Measurements from ENCODE around the gene ANP32A.

The ANP32A gene

GRCh38 chr15:68739390-68740080 is 81.2 kb downstream of the ANP32A start:
- no peak for DNase-seq

GRCh38 chr15:68735610-68736009 is 85.1 kb downstream of the ANP32A start:
- no peak for DNase-seq

GRCh38 chr15:68734881-68735280 is 85.8 kb downstream of the ANP32A start:
- DNase-seq, result no peak

- no peak for DNase-seq
Observed at GRCh38 chr15:68734352-68734751, 86.3 kb downstream of the ANP32A start.

- no peak for DNase-seq
Observed at GRCh38 chr15:68733666-68734065, 87.0 kb downstream of the ANP32A start.

- no peak for DNase-seq
Observed at GRCh38 chr15:68732451-68732850, 88.2 kb downstream of the ANP32A start.

- no peak for DNase-seq
Observed at GRCh38 chr15:68730976-68731897, 89.5 kb downstream of the ANP32A start.

GRCh38 chr15:68730471-68730919 is 90.2 kb downstream of the ANP32A start:
- DNase-seq, result no peak

- DNase-seq, result no peak
Observed at GRCh38 chr15:68729789-68730411, 90.8 kb downstream of the ANP32A start.

Data from NCI-H2227 treated with DMSO at 0.1 percent for 48 hours (cell line).